ENCODE measurements around the gene HMSD.

HMSD gene

DNA sequence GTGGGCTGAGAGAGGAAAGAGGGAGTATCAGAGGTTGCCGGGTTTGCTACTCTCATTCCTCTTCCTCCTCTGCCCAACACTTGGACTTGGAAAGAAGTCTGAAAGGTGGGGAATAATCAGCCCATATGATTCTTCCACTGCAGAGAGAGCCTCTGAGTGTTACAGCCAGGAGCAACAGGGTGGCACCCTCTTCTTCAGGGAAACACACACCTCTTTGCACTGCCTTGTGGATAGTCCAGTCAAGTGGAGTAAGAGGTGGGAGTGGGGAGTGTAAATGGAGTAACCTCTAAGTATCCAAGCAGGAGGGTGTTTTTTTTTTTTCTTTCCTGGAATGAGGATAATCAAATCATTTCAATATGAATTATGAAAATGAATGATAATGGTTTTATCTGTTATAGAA lies 11.8 kb downstream of the HMSD start:
- no peak for DNase-seq

DNA sequence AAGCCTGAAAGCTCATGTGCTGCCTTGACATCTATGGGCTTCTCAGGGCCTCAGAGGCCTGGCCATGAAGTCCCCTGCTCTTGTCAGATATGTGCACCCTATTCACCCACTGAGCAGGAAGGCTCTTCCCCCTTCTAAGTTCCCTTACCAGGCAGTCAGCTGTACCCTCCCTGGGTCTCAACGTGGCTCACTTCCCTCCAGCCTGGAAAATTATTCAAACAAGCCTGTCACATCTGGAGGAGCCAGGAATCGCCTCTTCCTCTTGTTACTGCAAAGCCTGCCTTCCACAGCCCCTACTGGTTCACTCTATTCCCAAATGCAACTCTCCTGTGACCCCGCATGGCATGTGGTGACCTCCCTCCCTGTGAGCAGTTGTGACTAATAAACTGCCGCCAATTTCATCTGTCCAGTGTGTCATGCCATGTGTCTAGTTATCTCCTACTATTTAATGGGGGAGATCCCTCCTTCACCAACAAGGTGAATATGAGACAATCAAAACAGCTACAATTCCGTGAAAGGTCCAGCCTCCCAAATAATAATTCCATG lies 12.4 kb downstream of the HMSD start:
- DNase-seq = no peak

DNA sequence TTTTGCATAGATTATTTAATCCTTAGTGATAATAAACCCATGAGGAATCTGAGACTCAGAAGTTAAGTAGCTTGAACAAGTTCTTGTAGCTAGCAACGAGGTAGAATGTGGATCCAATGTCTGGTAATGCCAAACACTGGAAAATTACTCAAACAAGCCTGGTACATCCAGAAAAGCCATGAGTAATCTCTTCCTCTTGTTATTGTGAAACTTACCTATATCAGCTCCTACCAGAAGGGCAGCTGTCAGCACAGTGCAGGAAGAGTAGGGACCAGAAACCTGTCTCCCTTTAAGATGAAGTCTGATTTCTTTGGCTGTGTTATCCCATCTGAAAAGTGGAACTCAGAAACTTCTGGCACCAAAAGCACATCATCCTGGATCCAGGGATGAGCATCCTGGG lies 13.0 kb downstream of the HMSD start:
- DNase-seq = no peak

DNA sequence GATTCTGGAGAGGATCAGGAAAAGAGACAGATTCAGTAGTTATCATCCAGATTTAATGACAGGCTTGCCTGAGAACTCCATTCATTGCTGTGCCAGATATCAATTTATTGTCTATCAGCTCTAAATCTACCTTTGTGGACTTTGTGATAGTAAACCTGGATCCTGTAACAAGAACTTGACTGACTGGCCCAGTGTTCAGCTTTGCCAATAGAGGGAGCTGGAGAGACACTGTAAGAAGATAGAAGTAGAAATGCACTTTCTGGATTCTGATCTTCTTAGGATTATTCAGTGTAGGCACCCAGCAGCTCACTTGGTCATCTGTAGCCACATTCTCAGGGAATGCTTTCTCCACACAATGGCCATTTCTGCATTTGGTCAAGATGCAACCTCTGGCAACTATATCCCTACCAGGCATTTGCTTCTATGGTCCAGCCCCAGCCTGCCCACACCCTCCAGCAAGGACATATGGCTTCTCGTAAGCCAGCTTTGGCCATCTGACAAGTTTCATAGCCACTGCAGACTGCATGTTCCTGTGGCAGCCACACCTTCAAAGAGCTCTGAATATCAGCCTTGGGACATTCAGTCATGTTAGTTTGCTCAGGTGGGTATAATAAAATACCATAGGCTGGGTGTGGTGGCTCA lies 14.6 kb downstream of the HMSD start:
- DNase-seq = peak in 1 of 2 experiments; percentile 37

DNA sequence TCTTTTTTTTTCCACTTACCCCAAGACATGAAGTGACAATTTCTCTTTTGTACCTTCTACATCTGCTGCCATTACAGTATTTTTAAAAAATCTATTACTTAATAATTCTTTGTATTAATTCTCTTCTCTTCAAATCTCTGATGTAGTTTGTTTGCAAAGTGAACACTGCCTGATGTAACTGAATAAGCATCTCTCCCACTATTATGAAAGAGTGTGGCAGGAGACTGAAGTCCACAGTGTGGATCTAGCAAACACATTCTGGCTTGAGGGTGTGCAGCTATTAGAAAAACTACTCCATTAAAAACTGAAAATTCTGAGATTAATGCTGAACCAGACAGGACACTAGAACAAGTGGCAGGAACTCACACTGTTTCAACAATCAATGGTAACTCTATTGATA lies 15.8 kb downstream of the HMSD start:
- DNase-seq = no peak

DNA sequence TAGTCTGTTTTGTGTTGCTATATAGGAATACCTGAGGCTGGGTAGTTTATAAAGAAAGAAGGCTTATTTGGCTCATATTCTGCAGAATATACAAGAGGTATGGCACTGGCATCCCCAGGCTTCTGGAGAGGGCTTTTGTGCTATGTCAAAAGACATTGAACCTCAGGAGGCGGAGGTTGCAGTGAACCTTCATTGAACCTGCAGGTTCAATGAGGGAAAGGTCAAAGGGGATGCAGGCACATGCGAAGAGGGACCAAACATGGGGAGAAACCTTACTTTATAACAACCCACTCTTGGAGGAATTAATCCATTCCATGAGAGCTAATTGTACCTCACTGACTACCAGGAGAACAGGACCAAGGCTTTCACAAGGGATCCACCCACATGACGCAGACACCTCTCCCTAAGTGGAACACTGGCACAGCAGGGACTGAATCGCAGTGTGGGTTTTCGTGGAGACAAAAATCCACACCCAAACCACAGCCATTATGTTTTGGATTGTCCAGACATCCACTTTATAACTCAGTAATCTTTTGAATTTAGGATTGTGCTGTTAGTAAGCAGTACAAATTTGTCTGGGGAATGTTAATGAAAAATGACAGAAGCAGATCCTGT lies 16.7 kb downstream of the HMSD start:
- no peak for DNase-seq

DNA sequence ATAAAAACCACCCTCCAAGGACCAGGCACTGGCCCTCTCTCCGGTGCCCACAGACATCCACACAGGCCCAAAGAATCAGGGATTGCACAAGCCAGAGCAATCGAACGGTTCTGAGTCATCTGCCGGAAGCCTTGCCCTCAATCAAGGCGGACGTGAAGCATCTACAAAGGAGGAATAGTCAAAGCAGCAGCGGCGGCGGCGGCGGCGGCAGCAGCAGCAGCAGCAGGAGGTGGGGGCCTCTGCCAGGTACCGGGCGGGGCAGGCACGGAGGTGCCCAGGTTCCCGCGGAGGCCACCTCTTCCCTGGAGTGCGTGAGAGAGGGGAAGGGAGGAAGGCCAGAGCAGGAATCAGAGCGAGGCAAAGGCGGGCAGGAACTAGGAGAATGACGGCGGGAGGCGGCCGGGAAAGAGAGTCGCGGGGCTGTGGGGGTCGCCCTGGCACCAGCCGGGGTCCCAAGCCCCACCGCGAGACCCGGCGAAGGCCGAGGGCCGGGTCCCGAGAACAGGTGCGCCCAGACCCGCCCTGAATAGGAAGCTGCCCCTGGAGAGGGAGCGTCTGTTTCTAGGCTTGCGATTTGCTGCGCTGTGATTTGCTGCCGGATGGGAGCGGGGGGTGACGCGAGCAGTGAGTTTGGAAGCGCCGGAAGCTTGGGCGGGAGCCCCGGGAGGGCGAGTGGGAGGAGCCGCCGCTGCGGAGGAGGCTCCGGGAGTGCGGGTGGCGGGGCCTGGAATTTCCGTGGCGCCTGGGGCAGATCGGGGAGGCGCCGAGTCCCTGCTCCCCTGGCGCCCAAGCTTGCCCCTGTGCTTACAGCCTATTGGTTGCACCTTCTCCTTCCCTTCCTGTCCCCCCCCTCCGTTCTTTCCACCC lies 21.1 kb downstream of the HMSD start, which contains the start of gene SERPINB8:
SERPINB8 (plus strand) TSS at position 140 of the 867 bp plus-strand sequence. CDS start 8,228 bp downstream, outside the sequence.
- DNase-seq = peak; percentile 83 to 87

DNA sequence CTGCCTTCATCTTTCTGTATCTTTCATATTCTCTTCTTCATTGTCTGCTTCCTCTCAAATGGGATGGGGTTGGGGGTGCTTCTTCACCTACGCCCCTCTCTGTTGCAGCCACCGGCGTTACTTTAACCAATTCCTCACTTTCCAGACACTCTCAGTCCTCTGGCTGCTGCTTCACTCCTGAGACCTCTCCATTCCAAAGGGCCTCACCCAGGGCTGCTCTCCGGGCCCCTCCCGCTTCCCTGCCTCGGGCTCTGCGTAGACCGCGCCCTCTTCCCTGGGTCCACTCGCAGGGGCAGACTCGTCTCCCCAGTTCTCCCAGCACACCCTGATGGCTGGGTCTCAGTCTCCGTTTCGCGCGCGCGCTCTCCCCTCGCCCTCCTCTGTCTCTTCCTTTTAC lies 21.7 kb downstream of the HMSD start:
- no peak for DNase-seq

DNA sequence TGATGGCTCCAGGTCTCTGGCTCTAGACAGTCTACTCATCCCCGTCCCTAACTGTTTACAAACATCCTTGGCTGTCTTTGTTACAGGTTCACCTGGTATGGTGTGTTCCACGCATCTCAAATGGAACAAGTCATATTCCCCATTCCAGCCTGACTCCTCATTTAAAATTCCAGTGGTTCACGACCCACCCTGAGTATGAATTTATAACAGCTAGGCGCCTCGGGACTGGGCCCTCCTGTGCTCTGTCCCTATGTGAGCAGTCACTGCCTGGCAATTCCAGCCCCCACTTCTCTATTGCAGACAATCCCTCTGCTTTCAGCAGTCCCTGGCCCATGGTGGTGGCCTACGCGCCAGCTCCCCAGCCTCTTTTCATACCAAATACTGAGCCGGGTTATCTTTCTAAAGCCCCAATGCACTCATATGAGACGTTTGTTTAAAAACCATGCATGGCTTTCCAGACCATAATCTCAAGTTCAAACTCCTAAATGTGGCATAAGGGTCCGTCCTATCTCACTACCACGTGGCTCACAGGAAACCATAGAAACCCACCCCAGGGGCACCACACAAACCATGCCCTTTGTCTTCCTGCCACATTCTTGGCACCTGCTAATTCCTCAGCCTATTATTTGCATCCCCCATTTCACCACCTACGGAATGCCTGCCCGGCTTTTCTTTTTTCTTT lies 22.4 kb downstream of the HMSD start:
- no peak for DNase-seq

DNA sequence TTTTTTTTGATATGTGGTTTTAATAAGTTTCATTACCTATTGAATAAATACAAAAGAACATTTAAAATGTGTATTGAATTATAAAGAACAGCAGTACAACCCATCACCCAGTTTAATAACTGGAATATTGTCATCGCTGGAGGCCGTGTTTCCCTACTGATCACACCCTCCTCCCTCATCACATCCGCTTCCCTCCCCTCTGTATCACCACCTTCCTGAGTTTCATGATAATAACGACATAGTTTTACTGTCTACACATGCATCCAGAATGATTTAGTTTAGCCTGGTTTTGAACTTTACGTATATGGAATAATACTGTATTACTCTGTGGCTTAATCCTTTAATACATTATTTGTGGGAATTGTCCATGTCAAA lies 22.9 kb downstream of the HMSD start:
- DNase-seq = no peak

DNA sequence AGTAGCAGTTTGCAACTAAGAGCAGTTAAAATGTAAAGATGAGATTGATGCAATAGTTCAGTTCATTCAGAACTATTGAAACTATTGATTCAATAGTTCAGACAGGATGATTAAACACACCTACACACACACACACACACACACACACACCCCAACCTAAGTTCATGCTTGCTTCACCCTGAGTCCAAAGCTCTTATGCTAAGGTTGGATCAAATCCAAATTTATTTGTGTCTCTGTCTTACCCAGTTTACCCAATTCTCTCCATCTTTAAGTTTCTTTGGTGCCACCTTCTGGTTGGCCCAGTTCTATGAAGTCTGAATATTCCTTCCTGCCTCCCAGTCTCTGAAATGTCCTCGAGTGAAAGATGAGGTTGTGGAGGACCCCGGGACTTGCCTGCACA lies 25.9 kb downstream of the HMSD start:
- DNase-seq = peak in 1 of 2 experiments; percentile 35

DNA sequence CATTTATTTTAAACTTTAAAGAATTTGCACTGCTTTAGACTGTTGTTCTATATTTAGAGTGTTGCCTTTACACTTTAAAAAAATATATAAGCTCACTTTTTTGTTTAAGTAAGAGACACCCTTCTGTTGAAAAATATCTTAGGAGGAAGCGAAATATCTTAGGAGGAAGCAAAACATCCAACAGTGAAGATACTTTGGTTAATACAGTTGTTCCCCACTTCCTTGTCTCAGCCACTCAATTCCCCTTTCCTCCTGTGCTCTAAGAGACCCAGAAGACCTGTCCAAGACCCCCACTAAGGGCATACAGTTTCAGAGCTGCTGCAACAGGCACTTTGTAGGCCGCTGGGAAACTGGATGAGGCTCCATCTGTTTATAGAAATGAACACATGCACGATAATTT lies 26.5 kb downstream of the HMSD start:
- no peak for DNase-seq

DNA sequence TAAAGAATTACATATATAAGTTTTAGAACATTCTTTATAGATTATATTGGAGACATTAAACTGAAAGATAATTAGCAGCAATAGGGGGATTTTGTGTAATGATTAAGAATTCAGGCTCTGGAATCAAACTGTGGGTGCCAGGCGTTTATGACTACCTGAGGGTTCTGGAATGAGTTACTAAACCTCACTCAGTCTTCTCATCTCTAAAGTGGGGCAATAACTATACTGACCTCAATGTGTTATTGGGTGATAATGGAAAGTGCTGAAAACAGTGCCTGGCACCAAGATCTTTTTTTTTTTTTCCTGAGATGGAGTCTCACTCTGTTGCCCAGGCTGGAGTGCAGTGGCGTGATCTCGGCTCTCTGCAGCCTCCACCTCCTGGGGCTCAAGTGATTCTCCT lies 27.9 kb downstream of the HMSD start:
- DNase-seq = no peak

DNA sequence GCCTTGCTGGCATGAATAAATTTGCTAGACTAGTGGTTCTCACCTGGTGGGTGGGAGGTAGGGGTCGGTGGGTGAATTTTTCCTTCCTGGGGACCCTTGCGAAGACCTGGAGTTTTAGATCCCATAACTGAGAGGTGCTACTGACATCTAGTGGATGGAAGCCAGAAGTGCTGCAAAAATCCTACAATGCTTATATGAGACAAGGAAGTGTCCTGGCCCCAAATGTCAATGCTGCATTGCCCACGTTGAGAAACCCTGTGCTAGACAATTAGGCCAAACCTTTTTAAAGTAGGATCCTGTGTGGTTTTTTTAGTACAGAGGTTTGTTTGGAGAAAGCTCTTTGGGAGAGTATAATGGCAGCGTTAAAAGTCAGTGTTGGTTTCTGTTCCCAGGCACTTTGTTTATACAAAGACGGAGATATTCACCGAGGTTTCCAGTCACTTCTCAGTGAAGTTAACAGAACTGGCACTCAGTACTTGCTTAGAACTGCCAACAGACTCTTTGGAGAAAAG lies 30.4 kb downstream of the HMSD start:
- peak; percentile 33 to 42 for DNase-seq

DNA sequence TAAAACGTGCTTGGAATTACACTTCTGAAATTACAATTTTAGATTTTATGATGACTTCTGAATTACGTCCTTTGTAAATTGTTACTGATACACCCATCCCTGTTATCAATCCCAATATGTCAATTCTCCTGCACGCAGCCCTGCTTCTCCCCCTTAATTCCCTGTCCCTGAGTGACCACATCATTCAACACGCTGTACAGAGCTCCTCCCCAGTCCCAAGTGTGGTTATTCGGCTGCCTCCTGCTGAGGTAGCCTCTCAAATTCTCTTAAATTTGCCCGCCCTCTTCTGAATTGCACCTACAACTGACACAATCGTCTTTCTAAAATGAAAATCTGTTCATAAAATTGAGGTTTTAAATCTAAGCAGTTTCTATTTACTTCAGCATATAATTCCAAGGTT lies 30.9 kb downstream of the HMSD start:
- no peak for DNase-seq

DNA sequence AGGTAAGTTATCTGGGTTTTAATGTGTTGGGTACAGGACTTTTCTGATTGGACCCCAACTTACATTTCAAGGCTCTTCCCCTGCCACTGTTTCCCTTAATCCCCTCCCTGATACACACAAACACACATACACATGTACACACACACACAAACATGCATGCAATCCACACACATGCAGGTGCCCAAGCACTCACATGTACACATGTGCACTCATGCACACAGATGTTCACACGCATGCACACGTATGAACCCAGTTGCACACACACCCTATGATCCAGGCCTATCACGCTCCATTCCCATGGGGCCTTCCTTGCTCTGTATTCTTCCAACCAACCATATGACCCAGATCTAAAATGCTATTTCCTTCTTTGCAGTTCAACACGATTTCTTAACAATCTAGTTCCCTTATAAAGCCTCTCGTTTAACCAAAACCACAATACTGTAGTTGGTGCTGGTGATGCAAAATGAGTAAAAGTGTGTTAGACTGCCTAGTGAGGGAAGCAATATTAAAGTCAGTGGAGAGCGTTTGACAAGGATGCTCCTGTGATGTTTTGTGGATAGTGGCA lies 31.9 kb downstream of the HMSD start:
- no peak for DNase-seq

DNA sequence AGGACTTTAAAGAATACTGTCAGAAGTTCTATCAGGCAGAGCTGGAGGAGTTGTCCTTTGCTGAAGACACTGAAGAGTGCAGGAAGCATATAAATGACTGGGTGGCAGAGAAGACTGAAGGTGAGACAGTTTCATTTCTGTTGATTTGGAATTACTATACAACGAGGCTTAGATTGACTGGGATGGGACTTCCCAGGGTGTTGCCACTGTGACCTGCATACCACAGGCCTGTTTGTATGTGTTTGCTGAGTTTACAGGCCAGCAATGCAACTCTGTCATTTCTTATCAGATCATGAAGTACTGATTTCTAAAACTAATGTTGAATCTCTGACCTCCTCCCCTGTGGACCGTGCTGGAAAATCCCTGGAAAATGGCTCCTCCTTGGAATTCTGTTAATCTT lies 32.6 kb downstream of the HMSD start:
- DNase-seq = no peak

DNA sequence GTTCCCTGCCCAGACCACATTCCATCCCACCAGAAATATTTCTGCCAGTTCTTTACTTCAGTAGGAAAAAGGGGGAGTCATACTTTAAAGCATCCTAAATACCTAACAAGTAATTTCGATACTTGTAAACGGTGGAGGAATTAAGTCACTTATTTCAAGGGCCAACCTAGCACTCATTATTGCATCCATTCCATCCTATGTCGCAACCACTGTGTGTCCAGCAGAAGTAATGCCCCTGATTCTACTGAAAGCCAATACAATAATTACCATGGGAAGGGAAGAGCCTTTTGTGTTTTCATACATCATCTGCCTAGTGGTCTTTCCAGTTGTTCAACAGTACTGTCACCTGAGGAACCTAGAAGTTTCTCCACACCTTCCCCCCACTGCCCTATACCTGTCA lies 33.3 kb downstream of the HMSD start:
- DNase-seq = no peak

DNA sequence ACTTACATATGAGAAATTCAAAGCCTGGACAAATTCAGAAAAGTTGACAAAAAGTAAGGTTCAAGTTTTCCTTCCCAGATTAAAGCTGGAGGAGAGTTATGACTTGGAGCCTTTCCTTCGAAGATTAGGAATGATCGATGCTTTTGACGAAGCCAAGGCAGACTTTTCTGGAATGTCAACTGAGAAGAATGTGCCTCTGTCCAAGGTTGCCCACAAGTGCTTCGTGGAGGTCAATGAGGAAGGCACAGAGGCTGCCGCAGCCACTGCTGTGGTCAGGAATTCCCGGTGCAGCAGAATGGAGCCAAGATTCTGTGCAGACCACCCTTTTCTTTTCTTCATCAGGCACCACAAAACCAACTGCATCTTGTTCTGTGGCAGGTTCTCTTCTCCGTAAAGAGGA lies 37.8 kb downstream of the HMSD start:
- no peak for DNase-seq

DNA sequence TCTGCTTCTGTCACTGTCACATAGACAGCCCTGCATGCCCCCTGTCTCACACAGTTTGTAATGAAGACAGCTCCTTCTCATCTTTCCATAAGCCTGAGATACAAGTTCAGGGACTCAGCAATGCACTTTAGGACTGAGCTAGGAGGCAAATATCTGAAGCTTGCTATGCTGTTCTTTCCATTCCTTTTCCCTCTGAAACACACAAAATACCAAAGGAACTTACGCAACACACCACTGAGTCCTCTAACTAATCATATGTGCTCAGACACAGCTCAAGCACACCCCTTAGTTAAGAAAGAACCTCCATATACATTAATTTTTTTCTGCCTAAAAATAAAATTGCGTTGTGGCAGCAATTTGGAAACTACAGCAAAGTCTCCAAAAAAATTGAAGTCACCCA lies 38.6 kb downstream of the HMSD start:
- no peak for DNase-seq

DNA sequence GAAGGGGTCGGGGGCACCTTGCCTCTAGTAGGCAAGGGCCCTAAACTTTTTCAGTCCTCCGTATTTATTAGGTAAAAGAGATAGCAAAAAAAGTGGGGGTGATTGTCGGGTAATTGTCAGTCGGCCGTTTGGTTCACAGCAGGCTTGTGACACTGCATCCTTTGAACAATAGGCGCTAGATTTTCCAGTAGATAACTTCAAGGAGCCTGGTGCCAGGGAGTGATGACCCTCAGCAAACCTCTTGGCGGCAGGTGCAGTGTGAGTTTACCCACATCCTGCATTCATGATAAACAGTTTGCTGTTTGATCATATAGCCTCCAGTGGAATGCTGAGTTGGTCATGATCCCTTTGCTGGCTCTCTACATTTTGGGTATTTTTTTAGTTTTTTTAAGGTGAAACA lies 43.6 kb downstream of the HMSD start:
- DNase-seq = no peak

DNA sequence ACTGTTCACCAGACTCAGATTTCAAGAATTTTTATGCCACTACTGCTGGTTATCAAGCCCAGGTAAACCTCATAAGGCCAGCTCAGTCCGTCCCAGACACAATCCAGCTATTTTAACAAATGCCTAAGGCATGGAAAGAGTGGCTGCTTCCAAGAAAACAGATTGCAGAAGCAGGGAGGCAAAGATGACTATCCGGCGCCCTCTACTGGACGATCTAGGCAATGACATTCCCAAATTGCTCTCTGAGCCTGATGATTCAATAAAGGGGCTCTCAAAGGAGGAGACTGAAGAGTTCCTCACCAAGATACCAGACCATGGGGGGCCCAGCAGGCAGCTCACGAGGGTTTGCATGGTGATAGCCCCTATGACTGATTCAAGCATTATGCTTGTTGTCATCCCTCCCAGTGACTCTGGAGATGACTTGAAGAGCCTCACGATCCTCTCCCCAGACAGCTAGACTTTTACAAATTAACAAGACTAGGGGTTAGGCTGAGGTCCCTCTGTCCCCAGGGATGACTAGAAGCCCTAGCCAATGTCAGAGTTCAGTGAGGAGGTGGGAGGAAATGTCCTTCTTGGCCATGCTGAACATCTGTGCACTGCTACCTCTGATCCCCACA lies 45.8 kb downstream of the HMSD start:
- DNase-seq = peak; percentile 43 to 54
